ENCODE results near the gene SIRPD.

DNA sequence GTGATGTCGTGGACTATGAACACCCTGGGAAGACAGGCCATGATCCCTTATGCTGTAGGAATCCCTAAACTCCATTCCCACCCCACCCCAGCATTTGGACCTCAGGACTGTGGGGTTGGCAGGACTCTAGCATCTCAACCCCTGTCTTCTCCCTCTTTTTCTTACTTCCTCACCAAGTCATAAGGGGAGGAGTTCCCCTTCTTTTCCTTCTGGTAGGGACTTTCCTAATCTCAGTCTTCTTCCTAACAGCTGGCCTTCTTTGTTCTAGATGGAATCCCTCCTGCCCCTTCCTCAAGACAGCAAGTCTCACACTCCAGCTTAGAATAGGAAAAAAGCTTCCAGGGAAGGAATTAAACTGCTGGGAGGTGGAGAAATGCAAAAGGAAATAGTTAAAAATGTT lies 64.0 kb downstream of the SIRPD start:
- no peak for TF ChIP-seq TAF1 (IDR thresholded peaks at IDR 0.05; ENCODE audit: borderline replicate concordance, low read depth, low read length)
- no peak for TF ChIP-seq POLR2A (IDR thresholded peaks at IDR 0.05; ENCODE audit: low read depth, low read length)
- no peak for TF ChIP-seq POLR2AphosphoS5 (IDR thresholded peaks at IDR 0.05; ENCODE audit: low read depth, low read length)
